IPS-NIHi7 (cell line): ENCODE data around the gene HOXD8.

Experiments
- DNase-seq: peaks from one replicate; pipeline ENCODE4 v3.0.0; 2012; ENCODE audit warnings: mixed read lengths; ENCODE audit errors: extremely low spot score

The HOXD8 gene

DNA sequence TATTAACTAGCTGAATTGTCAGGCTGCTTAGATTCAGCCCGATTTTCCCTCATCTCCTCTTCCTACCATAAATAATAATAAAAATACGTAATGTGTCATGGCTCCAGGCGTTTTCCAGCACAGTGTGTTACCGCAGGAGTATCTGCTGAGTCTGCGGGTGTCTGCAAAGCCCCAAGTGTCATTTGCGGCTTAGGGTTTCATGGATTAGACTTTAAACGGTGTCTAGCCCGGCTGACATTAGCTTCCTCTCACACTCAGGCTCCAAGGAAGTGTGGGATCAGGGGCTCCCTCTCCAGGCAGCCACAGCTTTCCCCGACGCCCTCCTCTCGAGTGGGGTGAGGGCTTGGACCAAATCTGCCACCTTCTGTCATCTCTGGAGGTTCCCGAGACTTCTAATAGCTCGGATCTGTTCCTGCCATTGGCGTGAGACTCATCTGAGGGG is 44.9 kb downstream of the HOXD8 start:
- no peak for DNase-seq

DNA sequence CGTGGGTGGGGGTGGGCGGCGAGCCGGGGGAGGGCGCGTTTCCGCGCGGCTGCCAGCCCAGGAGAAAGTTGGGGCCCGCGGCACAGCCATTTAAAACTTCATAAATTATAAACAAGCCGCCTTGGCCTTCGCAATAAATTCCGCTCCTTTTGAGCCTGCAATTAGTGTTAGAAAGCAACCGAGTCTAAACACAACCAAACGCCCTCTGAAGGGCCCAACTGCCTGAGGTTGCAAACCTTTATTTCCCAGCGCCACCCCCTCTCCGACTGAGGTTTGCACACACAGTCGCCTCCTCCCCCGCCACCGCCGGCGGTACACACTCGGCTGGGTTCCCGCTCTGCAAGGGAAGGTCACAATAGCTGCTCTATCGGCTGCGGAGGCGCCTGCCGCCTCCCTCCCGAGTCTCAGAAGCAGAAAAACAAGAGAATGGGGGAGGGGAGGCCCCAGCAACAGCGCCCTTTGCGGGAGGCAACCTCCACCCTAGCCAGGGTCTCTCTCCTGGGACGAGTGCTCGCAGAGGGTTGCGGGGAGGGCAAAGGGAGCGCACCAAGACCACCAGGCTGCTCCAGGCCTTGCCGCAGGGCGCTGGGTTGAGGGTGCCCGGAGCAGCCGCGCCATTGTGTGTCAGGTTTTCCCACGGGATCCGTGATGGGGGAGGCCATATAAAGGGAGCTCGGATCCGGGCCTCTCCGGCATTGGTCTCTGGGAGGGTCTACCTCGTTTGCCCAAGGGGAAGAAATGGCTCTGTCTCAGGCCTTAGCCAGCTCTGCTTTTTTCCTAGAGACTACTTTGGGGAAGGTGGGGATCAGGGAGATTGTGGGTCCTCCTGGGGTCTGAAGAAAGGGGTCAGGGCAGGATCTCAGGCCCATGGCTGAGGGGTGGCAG is 45.6 kb downstream of the HOXD8 start:
- DNase-seq = peak; percentile 70

DNA sequence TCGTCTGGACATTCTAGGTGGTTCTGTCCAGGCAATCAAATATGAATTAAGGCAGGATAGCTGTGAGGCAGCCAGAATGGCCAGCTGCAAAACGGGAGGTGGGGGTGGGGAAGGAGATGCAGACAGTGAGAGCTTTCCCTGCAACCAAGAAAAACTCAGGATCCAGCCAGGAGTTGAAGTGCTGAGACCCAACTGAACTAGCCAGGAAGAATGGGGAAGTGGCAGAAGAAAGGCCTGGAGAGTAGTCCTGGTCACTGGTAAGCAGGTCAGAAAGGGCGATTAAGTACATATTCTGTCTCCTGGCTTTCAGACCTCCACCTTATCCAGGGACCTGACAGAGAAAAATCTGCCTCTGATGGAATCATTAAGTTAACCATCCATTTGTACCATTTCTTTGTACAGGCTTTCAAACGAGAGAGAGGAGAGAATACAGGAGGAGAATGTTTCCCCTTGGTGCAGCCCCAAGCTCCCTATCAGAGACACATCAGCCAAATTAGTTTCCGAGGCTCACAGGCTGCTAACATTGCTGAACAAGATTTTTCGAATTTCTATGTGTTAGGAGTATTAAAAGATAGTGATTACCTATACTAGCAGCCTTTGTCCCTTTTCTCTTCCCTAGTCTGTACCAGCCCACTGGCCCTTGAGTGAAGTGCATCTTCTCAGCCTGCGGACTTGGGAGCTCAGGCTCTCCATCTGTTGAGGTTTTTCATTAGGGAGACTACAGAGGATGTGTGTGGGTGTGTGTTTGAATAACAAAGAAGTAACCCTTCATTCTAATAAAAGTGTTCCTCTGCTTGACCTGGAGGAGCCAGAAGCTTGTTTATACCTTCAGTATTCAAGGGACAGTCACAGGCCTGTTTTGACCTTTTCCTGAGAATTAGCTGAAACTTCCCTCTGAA is 46.5 kb downstream of the HOXD8 start:
- DNase-seq = no peak

DNA sequence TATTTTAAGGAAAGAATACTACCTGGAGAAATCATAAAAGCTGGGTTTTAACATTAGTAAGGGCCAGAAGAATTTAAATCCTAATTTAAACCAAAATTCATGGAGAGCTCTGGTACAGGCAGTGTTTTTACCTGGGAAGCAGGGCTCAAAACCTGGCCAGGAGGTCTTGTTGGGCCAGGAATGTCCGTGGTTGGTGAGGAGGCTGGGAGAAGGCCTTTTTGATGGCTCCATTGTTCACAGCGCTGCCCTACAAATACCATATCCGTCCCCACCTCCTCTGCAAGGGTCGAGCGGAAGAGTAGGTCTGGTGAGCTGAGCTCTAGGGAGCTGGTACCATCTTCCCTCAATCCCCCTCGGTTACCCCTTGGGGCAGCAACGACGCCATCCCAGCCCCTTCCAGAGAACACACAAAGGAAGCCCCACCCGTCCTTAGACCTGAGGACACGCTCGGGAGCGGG is 48.1 kb downstream of the HOXD8 start:
- DNase-seq = peak; percentile 44

DNA sequence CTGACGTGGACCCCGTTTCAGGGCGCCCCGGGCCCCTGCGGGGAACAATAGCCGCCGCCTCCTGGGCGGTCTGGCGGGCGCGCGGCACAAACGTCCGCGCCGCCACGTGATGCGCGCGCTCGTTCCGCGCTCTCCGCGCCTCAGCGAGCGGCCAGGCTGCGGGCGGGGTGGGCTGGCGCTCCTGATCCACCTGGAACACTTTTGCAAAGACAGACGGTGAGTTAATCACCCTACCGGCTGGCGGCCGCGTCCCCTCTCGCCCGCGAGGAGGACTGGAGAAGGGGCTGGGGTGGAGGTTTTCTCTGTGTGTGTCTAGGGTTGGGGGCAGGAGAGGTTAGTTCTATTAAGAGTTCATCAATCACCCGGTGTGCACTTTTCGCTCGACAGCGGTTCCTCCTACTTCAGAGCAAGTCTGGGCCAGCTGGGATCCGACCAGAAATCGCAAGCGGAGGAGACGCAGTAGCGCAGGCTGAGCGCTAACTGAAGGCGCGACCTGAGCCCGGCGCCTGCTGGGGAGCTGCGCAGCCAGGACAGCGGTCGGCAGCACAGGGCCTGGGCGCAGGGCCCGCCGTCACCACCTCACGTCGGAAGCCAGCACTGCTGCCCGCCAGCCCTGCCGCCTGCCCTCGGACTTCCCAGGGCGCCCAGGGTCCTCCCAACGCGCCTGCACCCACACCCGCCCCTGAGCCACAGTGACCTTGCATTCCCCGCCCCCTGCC is 48.7 kb downstream of the HOXD8 start:
- DNase-seq = no peak

DNA sequence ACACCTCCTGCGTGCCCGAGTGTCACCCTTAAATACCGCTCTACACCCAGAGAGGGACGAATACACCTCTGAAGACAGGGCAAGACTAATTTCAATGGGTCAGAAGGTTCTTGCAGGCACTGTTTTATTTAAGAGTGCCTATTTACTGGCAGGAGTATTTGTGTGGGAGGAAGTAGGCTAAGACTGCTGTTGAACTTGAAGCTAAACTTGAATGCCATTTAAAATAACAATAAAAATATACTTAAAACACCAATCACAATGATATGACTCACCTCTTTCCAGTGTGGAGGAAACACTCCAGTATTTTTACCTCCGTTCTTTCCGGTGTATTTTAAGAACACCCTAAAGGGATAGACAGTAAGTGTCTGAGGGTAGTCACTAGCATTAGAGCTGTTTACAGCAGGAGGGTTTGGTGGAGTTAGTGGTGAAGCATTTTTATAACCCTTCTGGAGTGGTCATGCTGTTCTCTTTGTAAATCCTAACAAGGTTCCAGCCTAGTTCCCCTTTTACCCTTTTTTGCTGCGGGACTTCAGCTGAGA is 49.3 kb downstream of the HOXD8 start:
- DNase-seq = no peak

DNA sequence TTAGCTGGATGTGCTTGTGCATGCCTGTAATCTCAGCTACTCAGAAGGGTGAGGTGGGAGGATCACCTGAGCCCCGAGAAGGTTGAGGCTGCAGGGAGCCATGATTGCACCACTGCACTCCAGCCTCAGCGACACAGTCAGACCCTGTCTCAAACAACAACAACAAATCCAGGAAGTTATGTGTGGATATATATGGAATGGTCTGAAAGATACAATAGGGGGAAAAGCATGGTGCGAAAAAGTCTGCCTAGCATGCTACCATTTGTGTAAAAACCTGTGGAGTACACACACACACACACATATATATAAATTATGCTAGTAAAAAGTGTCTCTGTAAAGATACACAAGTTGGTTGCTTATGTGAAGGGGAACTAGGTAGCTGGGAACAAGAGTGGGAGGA is 52.0 kb downstream of the HOXD8 start:
- DNase-seq = no peak
